ENCODE data around the gene GGCT. TPM values are rescaled to one million over a fixed set of nuclear protein-coding genes. Genes with fewer than 3 reads are reported as not detected.

Gene GGCT
- total and polyA plus RNA-seq, 2 of the 8 experiments (the other 6 are each of a cell fraction or from before 2014, with no cell fraction given): 50.0 to 129 TPM

DNA sequence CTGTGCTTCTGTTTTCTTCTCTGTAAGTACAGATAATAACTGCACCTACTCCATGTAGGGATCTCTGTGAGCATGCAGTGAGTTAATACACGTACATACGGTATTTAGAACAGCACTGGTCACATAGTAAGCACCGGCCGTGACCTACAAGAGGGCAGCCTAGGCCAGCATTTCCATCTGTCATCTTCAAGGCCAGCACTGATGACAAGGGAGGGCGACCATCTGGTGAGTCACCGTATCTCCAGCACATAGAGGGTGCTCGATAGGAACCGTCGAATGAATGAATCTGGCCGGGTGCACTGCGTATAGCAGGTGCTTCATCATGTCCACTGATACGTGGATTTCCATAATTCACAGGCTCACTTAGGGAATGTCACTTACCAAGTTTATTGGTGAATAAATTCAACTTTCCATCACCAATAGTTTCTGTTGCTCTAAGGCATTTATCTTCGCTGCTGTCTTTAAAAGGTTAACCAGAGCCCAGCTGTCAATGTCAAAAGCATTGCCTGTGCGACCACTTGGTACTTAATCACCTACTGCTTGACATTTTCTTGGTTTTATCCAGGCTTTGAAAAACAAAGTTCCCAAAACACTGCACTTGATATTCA is 34.4 kb downstream of the GGCT start:
- H3K27ac ChIP-seq (ENCODE audit: low read depth, low read length): no peak overlapping the region
- no peaks in the 10 kb centered on the region for H3K79me2 ChIP-seq (ENCODE audit: control insufficient read depth in 1 of 2, insufficient read depth in 2 of 2, low read length in 2 of 2)
- H2BK12ac ChIP-seq (ENCODE audit: low read depth, low read length): peak overlapping the region; percentile 43; the same call in 1 of the 2 replicates
- H3K18ac ChIP-seq (ENCODE audit: extremely low read depth, low read length): no peak overlapping the region
- no peak for FAIRE-seq
- H2BK5ac ChIP-seq (ENCODE audit: low read depth, low read length): no peak overlapping the region
- no peak overlapping the region for H4K5ac ChIP-seq (ENCODE audit: insufficient read length, low read depth, low read length)
- H3K9ac ChIP-seq (replicated peaks in 1 of 4; ENCODE audit: extremely low read depth in 1 of 4, low read depth in 3 of 4, low read length in 3 of 4): no peak overlapping the region
- POLR2A ChIA-PET (ENCODE audit: partially characterized antibody): interaction anchor here (1.1 kb wide), 1 partner anchor 9 kb away, joined by 3 read pairs; no protein-coding TSS in a partner anchor
- H2BK20ac ChIP-seq (ENCODE audit: low read length): no peak overlapping the region
- H3K4me3 ChIP-seq (ENCODE audit: extremely low read depth in 1 of 4, insufficient read depth in 2 of 4, low read depth in 3 of 4, low read length in 4 of 4): no peak overlapping the region
- H3K4me1 ChIP-seq (replicated peaks in 1 of 4; ENCODE audit: control insufficient read depth in 3 of 4, insufficient read depth in 4 of 4, low read length in 3 of 4): peaks cover 3 to 14% (median 5%) of the 10 kb centered on the region in 4 experiments; a peak in 5 of 7 replicates
- no peak overlapping the region for H4K8ac ChIP-seq (ENCODE audit: extremely low read depth, insufficient read depth, low read length)
- no peak overlapping the region for H3K23ac ChIP-seq (ENCODE audit: insufficient read length)
- WGBS, 2 experiments (ENCODE audit: extremely low coverage in 1 of 2, insufficient coverage in 1 of 2, insufficient read length in 1 of 2, insufficient replicate concordance in 2 of 2, low coverage in 1 of 2, low lambda C conversion rate in 2 of 2, missing lambda C conversion rate in 1 of 2): 89% methylated on average over 14 of the region's 14 CpGs; no CpG with 5 or more reads in 1 of the 2 experiments
- no peaks in the 10 kb centered on the region for H4K20me1 ChIP-seq (replicated peaks in 1 of 2; ENCODE audit: control insufficient read depth in 1 of 2, insufficient read depth in 2 of 2, low read length in 2 of 2)
- no peak overlapping the region; a peak in 1 of 4 replicates for H3K4me2 ChIP-seq (ENCODE audit: insufficient read depth in 1 of 2, low read depth in 2 of 2, low read length in 2 of 2)
- no peaks in the 10 kb centered on the region for H3K9me3 ChIP-seq (ENCODE audit: insufficient read depth in 2 of 2, low read depth in 1 of 2, low read length in 1 of 2)
- no peak overlapping the region for H2BK15ac ChIP-seq (ENCODE audit: low read length)
- CTCF ChIA-PET (ENCODE audit: partially characterized antibody): interaction anchor here (1.0 to 2.8 kb wide), 6 partner anchors 10 to 187 kb away, joined by 3 to 17 read pairs (median 4); no protein-coding TSS in a partner anchor
- no peaks in the 10 kb centered on the region for H3K27me3 ChIP-seq (replicated peaks in 1 of 4; ENCODE audit: control insufficient read depth in 3 of 4, extremely low read depth in 1 of 4, insufficient read depth in 3 of 4, low read length in 3 of 4)
- H2AFZ ChIP-seq (ENCODE audit: low read length): no peak overlapping the region
- no peak overlapping the region for H4K91ac ChIP-seq (replicated peaks; ENCODE audit: insufficient read length, low read length)
- H2AK5ac ChIP-seq (ENCODE audit: low read depth, low read length): 0 out of 2 replicates have a peak overlapping the region, but pooled peaks have one; percentile 20
- no peaks in the 10 kb centered on the region for H3K36me3 ChIP-seq (ENCODE audit: control insufficient read depth in 2 of 4, insufficient read depth in 4 of 4, low read length in 3 of 4)
- H3K23me2 ChIP-seq (ENCODE audit: low read depth, low read length): no peaks in the 10 kb centered on the region
- H2BK120ac ChIP-seq (replicated peaks; ENCODE audit: low read depth, low read length): no peak overlapping the region
- no peak overlapping the region for H3K4ac ChIP-seq (replicated peaks; ENCODE audit: insufficient read length, low read depth, low read length)
- no peak for DNase-seq (ENCODE audit: low read depth in 1 of 2, low spot score in 2 of 2)
- no peak overlapping the region for H3K14ac ChIP-seq (ENCODE audit: insufficient read length)
- TF ChIP-seq, protein P1, sequence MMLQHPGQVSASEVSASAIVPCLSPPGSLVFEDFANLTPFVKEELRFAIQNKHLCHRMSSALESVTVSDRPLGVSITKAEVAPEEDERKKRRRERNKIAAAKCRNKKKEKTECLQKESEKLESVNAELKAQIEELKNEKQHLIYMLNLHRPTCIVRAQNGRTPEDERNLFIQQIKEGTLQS (IDR thresholded peaks at IDR 0.05; ENCODE audit: insufficient read depth, low read depth, low read length): no peak
- TF ChIP-seq HDAC6 (IDR thresholded peaks at IDR 0.05; ENCODE audit: low read depth, low read length): no peak
- TF ChIP-seq KDM5A (IDR thresholded peaks at IDR 0.05; ENCODE audit: low read length): no peak
- no peak for TF ChIP-seq MAFK (IDR thresholded peaks at IDR 0.05; ENCODE audit: low read depth, low read length)
- no peak for TF ChIP-seq POLR2AphosphoS5 (IDR thresholded peaks at IDR 0.05; ENCODE audit: low read depth, low read length)
- no peak for TF ChIP-seq POU5F1 (IDR thresholded peaks at IDR 0.05; ENCODE audit: low read depth, low read length)
- TF ChIP-seq KDM1A (IDR thresholded peaks at IDR 0.05; ENCODE audit: borderline replicate concordance, low read length): no peak
- no peak for TF ChIP-seq NRF1 (IDR thresholded peaks at IDR 0.05; ENCODE audit: low read depth, low read length)
- H3K79me1 ChIP-seq (ENCODE audit: low read depth, low read length): no peaks in the 10 kb centered on the region
- H3K56ac ChIP-seq (replicated peaks; ENCODE audit: insufficient read length, low read depth, low read length): no peak overlapping the region

All from H1 (cell line).